GM20000 (cell line): ENCODE results near the gene MVB12B.

ENCODE experiments used
- DNase-seq: peaks from one replicate; pipeline ENCODE4 v3.0.0; 2012; ENCODE audit warnings: low spot score
- TF ChIP-seq, protein P1 (sequence below): IDR thresholded peaks from 2 replicates; pipeline ENCODE4 v1.5.1; 2012; ENCODE audit warnings: mild to moderate bottlenecking, control low read depth; ENCODE audit errors: extremely low read depth, missing control alignments

Gene MVB12B

DNA sequence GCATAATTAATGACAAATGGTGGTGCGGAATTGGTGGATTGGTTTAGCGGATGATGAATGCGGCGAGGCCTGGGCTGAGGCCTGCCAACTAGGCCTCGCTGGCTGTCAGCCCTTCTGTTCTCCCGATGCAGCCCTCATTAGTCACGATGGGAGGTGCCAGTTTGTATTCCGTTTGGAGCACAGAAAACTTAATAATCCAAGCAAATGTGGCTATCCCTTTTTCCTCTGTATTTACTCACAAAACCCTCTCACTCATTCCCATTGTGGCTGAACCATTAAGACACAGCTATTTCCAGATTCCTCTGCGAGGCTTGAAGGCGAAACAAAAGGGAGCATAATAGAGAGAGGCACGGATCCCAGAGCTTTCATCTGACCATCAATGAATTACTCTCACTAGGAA is 114.3 kb downstream of the MVB12B start:
- no peak for DNase-seq
- TF ChIP-seq, protein P1, sequence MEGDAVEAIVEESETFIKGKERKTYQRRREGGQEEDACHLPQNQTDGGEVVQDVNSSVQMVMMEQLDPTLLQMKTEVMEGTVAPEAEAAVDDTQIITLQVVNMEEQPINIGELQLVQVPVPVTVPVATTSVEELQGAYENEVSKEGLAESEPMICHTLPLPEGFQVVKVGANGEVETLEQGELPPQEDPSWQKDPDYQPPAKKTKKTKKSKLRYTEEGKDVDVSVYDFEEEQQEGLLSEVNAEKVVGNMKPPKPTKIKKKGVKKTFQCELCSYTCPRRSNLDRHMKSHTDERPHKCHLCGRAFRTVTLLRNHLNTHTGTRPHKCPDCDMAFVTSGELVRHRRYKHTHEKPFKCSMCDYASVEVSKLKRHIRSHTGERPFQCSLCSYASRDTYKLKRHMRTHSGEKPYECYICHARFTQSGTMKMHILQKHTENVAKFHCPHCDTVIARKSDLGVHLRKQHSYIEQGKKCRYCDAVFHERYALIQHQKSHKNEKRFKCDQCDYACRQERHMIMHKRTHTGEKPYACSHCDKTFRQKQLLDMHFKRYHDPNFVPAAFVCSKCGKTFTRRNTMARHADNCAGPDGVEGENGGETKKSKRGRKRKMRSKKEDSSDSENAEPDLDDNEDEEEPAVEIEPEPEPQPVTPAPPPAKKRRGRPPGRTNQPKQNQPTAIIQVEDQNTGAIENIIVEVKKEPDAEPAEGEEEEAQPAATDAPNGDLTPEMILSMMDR = no peak

DNA sequence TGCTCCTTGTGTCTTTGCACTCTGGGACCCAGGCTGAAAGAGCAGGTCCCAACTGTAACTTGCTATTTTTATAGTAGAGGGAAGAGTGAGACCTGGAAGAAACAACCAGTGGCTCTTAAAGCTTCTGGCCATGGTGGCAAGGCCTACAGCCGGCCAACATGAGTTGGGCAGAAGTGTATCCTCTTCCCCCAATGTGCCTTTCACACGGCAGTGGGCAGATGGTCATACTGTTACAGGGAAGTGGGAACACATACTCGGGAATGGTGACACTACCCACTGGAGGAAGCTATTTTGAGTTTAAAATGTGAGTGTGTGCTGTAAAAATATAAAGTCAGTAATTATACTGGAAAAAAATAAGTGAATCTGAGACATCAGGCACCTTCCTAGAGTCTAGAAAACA is 116.0 kb downstream of the MVB12B start:
- TF ChIP-seq, protein P1 = no peak
- no peak for DNase-seq

DNA sequence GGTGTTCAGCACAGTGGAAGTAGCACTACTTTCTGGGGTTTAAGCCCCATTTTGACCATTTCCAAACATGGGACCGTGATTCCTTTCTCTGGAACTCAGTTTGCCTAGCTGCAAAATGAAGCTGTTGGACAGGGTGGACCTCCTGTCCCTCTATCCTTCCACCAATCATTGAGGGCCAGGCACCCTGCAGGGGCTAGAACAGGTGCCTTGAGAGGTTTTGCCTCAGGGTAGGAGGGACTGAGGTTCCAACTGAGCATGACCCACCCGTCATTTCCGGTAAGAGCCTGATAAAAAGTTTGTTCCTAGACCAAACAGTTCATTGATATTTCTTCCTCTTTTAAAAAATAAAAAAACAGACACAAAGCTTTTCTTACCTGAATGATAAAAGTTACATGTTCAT is 116.5 kb downstream of the MVB12B start:
- no peak for DNase-seq
- TF ChIP-seq, protein P1 = no peak

DNA sequence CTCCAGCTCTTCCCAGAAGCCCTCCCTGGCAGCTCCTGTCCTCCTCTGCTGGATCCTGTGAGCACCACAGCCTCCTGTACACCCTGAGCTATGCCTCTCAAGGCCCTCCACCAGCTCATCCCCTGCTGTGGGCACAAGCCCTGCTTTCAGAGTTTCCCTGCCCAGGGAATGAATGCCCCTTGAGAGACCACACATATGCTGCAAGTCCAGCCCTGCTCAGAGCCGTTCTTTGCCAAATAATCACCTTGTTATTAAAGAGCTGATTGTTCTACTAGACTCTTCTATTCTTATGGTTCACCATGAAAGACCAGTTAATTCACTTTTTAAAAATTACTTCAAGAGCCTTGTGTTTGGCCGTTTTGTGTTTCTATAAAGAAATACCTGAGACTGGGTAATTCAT is 121.5 kb downstream of the MVB12B start:
- TF ChIP-seq, protein P1 = no peak
- no peak for DNase-seq

DNA sequence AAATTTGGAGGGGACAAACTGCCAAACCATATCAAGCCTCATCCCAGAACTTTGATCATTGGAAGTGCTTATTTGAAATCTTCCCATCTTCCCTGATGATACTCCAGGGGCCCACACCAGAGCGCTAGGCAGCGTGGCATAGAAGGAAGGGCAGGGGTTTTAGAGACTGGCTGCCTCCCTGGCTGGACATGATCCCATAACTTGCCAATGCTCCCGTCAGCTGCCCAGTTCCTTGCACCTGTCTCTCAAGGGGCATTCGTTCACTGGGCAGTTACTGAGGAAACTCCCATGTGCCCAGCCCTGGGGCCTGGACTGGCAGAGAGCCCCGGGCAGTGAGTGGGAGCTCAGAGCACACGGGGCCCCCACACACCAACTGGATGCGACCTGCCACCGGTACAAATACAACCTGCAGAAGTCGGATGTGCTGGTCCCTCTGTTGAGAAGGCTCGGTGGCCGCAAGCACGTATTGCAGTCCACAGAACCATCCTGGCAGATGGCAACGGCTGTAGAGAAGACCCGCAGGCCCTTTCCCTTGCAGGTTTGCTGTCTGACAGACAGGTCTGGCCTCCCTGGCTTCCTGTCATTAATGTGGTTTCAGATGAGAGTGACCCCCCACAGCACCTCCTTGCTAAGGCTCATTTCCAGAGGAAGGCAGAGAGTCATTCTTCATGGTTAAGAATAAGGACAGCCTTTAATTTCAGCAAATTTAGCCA is 122.4 kb downstream of the MVB12B start:
- TF ChIP-seq, protein P1 = no peak
- no peak for DNase-seq

DNA sequence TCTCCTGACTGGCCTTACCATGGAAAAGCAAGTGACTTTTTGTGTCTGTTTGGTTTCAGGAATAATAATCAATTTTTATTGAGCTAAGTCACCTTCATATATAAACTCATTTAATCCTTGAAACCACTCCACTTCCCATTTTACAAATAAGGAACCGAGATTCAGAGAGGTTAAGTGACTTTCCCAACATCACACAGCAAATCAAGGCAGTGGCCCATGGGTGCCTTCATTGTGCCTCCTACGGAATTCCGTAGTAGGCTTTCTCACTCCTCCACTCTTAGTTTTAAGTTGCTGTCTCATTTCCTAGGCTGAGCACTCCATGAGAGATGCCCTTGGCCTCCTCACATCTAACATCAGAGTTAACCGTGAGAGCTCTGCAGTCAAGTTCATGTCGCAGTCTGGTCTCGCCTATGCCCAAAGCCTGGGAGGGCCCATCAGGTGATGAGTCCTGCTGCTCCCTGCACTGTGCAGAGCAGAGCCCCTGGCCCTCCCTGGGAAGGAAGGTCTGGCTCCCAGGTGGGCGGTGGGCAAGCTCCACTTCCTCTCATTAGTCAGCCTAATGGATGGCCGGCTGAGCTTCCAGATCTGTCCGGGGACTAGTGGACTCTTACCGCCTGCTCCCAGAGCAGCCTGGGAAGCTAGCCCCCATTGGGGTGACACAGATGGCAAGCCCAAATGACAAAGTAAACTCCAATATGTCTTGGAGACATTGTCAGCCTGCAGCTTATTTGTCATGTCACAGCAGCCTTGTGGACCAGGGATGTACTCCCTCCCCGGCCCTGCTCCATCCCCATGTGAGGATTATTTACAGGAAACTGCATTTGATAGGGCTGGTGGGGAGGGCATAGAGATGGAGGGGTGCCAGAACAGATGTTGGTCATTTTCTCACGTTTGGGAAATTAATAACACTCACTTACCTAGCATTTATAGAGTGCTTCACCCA is 123.4 kb downstream of the MVB12B start:
- TF ChIP-seq, protein P1 = no peak
- no peak for DNase-seq

DNA sequence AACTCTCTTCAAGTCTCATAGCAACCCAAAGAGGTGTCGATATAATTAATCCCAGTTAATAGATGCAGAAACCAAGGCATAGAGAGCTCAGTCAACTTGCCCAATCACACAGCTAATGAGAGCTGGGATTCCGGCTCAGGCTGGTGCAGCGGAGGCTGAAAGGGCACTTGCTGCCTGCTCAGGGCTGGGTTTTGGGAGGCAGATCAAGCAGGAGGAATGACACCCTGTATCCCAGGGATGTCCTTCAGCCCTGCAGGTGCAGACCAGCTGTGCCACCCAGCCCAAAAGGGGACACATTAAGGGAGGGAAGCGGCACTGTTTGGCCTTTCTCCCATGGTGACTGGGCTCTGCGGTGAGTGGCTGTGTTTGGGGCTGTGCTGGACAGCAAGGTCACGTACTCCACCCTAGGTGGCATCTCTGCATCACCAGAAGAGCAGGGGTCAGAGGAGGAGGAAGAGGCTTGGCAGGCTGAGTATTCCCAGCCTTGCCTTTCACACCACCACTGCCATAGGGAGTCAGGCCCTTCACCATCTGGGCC is 124.1 kb downstream of the MVB12B start:
- TF ChIP-seq, protein P1 = no peak
- DNase-seq = no peak
